ENCODE data around the gene TFAP2C.

DNA sequence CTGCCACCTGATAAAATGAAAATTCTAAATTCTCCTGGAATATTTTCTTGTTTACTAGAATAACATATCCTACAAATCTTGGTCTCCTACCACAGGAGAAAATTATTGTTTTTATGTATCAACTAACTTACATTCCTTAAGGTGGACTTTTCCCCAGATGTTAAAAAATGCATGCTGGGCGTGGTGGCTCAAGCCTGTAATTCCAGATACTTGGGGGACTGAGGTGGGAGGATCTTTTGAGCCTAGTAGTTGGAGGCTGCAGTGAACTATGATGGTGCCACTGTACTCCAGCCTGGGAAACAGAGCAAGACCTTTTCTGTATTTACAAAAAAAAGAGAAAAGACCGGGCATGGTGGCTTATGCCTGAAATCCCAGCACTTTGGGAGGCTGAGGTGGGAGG lies 27.9 kb upstream of the TFAP2C start:
- no peak for TF ChIP-seq HNF4G (IDR thresholded peaks at IDR 0.05)
- no peak for TF ChIP-seq CTCF (IDR thresholded peaks at IDR 0.05; ENCODE audit: low read depth, low read length, missing input control)
- no peak for TF ChIP-seq REST (IDR thresholded peaks at IDR 0.05)
- TF ChIP-seq, protein P1, sequence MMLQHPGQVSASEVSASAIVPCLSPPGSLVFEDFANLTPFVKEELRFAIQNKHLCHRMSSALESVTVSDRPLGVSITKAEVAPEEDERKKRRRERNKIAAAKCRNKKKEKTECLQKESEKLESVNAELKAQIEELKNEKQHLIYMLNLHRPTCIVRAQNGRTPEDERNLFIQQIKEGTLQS (IDR thresholded peaks at IDR 0.05) = no peak
